GM12865 (cell line): ENCODE results near the gene GGT1.

Experiments used
- DNase-seq: peaks from one replicate; pipeline ENCODE4 v3.0.0; 2010; ENCODE audit warnings: low read depth
- H3K4me3 ChIP-seq: 2 replicates; pipeline ENCODE4 v1.5.1; 2011; ENCODE audit warnings: mild to moderate bottlenecking, low read depth, low read length, control low read depth
- TF ChIP-seq, protein P1 (sequence below): IDR thresholded peaks from 2 replicates; pipeline ENCODE4 v1.5.1; 2011; ENCODE audit warnings: low read length, control low read depth, low read depth, inconsistent platforms; ENCODE audit not compliant: insufficient read depth; ENCODE audit errors: missing control alignments

Gene GGT1

DNA sequence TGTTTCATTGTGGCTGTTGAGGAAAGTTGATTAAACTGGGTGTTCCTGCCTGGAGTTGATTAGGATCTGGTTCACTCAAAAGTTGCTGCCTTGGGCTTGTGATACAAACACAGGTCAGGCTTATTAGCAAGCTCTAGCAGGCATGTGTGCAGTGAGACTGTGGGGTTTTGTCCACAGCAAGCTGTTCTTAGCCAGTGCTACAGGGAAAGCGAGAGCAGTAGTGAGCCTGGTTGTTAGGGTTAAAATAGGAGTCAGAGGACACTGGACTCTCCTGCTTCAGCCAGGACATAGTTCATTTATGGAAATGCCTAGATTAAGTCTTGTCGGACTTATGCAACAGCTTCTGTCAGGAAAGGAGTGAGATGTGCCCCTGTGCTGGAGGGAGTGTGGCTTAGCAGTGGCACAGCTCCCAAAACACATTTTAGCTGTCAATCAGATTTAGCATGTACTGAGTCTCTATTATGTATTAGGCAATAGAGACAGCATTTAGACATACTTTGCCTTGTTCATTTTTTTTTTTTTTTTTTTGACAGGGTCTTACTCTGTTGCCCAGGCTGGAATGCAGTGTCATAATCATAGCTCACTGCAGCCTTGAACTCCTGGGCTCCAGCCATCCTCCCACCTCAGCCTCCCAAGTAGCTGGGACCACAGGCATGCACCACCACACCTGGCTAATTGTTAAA, 38.5 kb upstream of the GGT1 start:
- DNase-seq, result no peak
- no peak overlapping the region for H3K4me3 ChIP-seq
- TF ChIP-seq, protein P1, sequence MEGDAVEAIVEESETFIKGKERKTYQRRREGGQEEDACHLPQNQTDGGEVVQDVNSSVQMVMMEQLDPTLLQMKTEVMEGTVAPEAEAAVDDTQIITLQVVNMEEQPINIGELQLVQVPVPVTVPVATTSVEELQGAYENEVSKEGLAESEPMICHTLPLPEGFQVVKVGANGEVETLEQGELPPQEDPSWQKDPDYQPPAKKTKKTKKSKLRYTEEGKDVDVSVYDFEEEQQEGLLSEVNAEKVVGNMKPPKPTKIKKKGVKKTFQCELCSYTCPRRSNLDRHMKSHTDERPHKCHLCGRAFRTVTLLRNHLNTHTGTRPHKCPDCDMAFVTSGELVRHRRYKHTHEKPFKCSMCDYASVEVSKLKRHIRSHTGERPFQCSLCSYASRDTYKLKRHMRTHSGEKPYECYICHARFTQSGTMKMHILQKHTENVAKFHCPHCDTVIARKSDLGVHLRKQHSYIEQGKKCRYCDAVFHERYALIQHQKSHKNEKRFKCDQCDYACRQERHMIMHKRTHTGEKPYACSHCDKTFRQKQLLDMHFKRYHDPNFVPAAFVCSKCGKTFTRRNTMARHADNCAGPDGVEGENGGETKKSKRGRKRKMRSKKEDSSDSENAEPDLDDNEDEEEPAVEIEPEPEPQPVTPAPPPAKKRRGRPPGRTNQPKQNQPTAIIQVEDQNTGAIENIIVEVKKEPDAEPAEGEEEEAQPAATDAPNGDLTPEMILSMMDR, result no peak

DNA sequence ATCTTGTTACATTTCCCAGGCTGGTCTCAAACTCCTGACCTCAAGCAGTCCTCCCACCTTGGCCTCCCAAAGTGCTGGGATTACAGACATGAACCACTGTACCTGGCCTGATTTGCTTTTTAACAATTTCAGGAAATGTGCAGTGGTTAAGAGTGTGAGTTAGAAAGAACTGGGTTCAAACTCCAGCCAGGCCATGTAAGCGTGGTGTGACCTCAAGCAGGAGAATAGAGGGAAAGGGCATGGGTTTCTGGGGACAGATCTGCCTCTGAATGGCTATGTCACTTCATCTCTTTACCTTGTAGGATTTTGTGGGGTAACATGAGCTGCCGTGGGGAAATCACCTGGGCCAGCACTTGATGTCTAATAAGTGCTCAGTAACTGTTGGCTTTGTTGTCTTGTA, 37.9 kb upstream of the GGT1 start:
- H3K4me3 ChIP-seq, result no peak overlapping the region
- DNase-seq, result no peak

DNA sequence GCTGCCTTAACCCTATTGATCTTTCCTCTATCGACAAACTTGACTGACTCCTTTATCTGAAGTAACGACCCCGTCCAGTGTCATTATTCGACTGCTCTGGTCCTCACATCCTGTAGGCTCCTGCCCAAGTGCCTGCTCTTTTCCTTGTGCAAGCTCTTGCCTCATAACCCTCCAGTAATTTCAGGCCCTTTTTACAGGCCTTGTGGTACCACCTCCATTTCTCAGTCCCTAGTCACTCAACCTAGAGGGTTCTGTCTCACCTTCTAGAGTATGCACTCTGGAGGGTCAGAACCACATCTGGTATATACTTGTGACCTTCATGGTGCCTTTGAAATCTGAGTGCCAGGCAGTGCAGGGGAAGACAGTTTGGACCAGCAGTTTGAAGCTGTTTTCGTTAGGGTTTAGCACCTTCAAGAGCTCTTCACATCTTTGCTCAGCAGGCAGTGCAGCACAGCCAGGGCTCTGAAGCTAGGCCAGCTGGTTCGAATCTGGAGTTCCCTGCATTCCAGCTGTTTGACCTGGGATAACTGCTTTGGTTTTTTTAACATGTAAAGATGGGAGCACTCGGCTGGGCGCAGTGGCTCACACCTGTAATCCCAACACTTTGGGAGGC, 36.0 kb upstream of the GGT1 start:
- DNase-seq, result no peak
- H3K4me3 ChIP-seq, result no peak overlapping the region
- TF ChIP-seq, protein P1, result no peak

More for the DNA sequence above, 37.9 kb upstream of the GGT1 start:
- TF ChIP-seq, protein P1, result no peak

DNA sequence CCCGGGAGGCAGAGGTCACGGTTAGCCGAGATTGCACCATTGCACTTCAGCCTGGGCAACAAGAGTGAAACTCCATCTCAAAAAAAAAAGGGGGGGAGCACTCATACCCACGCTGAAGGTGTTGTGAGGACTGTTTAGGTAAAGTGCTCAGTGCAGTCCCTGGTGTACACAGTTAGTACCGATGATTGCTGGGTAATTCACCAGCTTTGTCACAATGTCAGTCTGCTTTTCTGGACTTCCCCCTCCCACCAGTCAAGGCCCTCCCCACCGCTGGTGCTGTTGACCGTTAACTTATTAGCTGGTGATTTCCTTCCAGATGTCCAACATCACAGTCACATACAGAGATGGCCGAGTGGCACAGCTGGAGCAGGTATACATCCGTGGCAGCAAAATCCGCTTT, 35.3 kb upstream of the GGT1 start:
- TF ChIP-seq, protein P1, result no peak
- H3K4me3 ChIP-seq, result no peak overlapping the region
- DNase-seq, result peak; percentile 22

DNA sequence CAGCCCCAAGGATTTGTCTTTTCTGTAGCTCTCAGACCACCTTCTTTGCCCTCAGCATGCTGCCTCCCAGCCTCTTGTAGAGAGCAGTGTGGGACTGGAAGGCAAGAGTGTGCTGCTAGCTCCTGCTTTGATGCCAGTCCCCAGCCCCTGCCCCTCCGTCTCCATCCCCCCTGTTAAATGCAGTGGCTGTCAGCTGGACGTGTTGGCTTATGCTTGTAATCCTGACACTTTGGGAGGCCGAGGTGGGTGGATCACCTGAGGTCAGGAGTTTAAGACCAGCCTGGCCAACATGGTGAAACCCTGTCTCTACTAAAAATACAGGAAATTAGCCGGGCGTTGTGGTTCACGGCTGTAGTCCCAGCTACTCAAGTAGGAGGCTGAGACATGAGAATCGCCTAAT, 31.7 kb upstream of the GGT1 start:
- TF ChIP-seq, protein P1, result no peak
- no peak for DNase-seq

DNA sequence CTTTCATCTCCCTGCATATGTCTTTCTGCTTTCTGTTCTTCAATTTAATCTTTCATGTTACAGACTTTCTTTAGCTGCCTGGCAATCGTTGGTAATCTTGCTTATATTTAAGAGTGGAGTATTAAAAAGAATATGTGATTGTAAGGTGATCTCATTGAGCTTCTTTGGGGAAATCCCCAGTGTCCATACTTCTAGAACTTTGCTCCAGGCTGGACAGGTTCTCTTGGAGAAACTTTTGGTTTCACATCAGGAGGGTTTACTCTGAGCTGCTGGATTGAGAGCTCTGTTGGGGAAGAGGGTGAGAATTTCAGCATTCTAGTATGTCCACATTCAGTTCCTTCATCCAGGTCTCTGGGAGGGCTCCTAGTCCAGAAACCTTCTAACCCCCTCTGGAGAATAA, 26.2 kb upstream of the GGT1 start:
- TF ChIP-seq, protein P1, result no peak
- no peak for DNase-seq
- no peak overlapping the region for H3K4me3 ChIP-seq

More for the DNA sequence above, 31.7 kb upstream of the GGT1 start:
- H3K4me3 ChIP-seq, result no peak overlapping the region
